SH-SY5Y (cell line): Measurements from ENCODE around the gene UGGT2.

Experiments used
- GATA2 ChIP-seq: IDR thresholded peaks from 2 replicates; pipeline ENCODE4 v1.6.1; 2011; ENCODE audit warnings: mild to moderate bottlenecking, low read depth, low read length
- GATA3 ChIP-seq: IDR thresholded peaks from 2 replicates; pipeline ENCODE4 v1.6.1; 2011; ENCODE audit warnings: low read depth, mild to moderate bottlenecking, low read length, moderate library complexity

- TF ChIP-seq GATA3: no peak
- no peak for TF ChIP-seq GATA2
These were observed 12.6 kb upstream of the UGGT2 start for GRCh38 chr13:96065849-96066248.
